ENCODE results near the gene KRT14.
"Not testable (repeated sequence)": the region's sequence is repeated elsewhere in the genome, so short reads cannot be mapped to it uniquely, and the experiment has no call there.

KRT14 gene

GRCh38 chr17:41613277-41614082 is 26.8 kb upstream of the KRT14 start:
- no peak for TF ChIP-seq CTCF (conservative IDR thresholded peaks at IDR 0.05; ENCODE audit: low read depth, low read length)
- DNase-seq (ENCODE audit: low read depth), result no peak

GRCh38 chr17:41612376-41613160 is 25.9 kb upstream of the KRT14 start, which contains the start of gene KRT16:
Gene KRT16, minus strand, starts transcription at chr17:41612767. Its CDS starts 79 bp downstream, at chr17:41612688.
- DNase-seq (ENCODE audit: low read depth); H3K4me3 ChIP-seq (ENCODE audit: low read depth, low read length): not testable (repeated sequence)

More at GRCh38 chr17:41613277-41614082, 26.8 kb upstream of the KRT14 start:
- no peak overlapping the region for H3K4me3 ChIP-seq (ENCODE audit: low read depth, low read length)

- no peak for TF ChIP-seq CTCF (conservative IDR thresholded peaks at IDR 0.05; ENCODE audit: low read depth, low read length)
- no peak overlapping the region for H3K4me3 ChIP-seq (ENCODE audit: low read depth, low read length)
These were observed 24.4 kb upstream of the KRT14 start for GRCh38 chr17:41610965-41611640.

GRCh38 chr17:41610061-41610517 is 23.4 kb upstream of the KRT14 start:
- H3K4me3 ChIP-seq (ENCODE audit: low read depth, low read length); DNase-seq (ENCODE audit: low read depth): not testable (repeated sequence)
- peak; percentile 50 for TF ChIP-seq CTCF (conservative IDR thresholded peaks at IDR 0.05; ENCODE audit: low read depth, low read length)

More at GRCh38 chr17:41610965-41611640, 24.4 kb upstream of the KRT14 start:
- no peak for DNase-seq (ENCODE audit: low read depth)

- DNase-seq (ENCODE audit: low read depth); H3K4me3 ChIP-seq (ENCODE audit: low read depth, low read length): not testable (repeated sequence)
These were observed 20.2 kb upstream of the KRT14 start for GRCh38 chr17:41606930-41607329.

- no peak for TF ChIP-seq CTCF (conservative IDR thresholded peaks at IDR 0.05; ENCODE audit: low read depth, low read length)
- no peak for DNase-seq (ENCODE audit: low read depth)
- H3K4me3 ChIP-seq (ENCODE audit: low read depth, low read length), result no peak overlapping the region
These were observed 15.8 kb upstream of the KRT14 start for GRCh38 chr17:41602524-41602923.

- no peak for DNase-seq (ENCODE audit: low read depth)
- TF ChIP-seq CTCF (conservative IDR thresholded peaks at IDR 0.05; ENCODE audit: low read depth, low read length), result no peak
- no peak overlapping the region for H3K4me3 ChIP-seq (ENCODE audit: low read depth, low read length)
These were observed 13.6 kb upstream of the KRT14 start for GRCh38 chr17:41600318-41600717.

All from choroid plexus epithelial cell (primary cell).